B cell (primary cell): Measurements from ENCODE around the gene LAGE3.

Experiments
- EZH2 ChIP-seq: IDR thresholded peaks from 2 replicates; pipeline ENCODE4 v1.6.1; 2012; ENCODE audit warnings: borderline replicate concordance, low read depth, mild to moderate bottlenecking, moderate library complexity, low read length; ENCODE audit not compliant: insufficient read depth, poor library complexity, severe bottlenecking
- TF ChIP-seq, protein P1 (sequence below): fragments of 200-600 bp; IDR thresholded peaks from one replicate; pipeline ENCODE4 v1.8.0; 2022; ENCODE audit warnings: antibody characterized with exemption, mild to moderate bottlenecking

DNA sequence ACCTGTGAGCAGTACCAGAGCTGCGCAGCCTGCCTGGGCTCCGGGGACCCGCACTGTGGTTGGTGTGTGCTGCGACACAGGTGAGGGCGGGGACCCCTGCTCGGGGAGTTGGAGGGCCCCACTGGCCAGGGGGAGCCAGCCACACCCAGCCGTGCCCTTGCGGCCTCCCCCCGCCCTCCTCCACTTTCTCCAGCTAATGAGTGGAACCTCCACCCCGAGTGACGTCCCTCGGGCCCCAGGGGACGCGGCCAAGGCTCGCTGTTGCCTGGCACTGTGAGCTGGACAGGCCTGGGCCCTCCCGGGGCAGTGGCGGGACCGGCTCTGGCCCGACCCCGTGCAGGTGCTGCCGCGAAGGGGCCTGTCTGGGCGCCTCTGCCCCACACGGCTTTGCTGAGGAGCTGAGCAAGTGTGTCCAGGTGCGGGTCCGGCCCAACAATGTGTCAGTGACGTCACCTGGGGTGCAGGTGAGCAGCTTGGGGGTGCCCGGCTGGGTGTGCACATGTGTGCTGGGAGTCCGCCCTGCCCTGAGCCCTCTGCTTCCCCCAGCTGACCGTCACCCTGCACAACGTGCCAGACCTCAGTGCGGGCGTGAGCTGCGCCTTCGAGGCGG is 15.4 kb downstream of the LAGE3 start:
- TF ChIP-seq, protein P1, sequence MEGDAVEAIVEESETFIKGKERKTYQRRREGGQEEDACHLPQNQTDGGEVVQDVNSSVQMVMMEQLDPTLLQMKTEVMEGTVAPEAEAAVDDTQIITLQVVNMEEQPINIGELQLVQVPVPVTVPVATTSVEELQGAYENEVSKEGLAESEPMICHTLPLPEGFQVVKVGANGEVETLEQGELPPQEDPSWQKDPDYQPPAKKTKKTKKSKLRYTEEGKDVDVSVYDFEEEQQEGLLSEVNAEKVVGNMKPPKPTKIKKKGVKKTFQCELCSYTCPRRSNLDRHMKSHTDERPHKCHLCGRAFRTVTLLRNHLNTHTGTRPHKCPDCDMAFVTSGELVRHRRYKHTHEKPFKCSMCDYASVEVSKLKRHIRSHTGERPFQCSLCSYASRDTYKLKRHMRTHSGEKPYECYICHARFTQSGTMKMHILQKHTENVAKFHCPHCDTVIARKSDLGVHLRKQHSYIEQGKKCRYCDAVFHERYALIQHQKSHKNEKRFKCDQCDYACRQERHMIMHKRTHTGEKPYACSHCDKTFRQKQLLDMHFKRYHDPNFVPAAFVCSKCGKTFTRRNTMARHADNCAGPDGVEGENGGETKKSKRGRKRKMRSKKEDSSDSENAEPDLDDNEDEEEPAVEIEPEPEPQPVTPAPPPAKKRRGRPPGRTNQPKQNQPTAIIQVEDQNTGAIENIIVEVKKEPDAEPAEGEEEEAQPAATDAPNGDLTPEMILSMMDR = no peak
- TF ChIP-seq EZH2 = no peak
